GM12878 (cell line): Measurements from ENCODE around the gene FGD3. TPM values are rescaled to one million over a fixed set of nuclear protein-coding genes. Genes with fewer than 3 reads are reported as not detected.

Experiments used
- E2F8 ChIP-seq: fragments of 450-650 bp; IDR thresholded peaks from 2 replicates; pipeline ENCODE4 v1.6.1; 2018; ENCODE audit warnings: mild to moderate bottlenecking, low read depth, moderate library complexity; ENCODE audit not compliant: partially characterized antibody
- HSF1 ChIP-seq: fragments of 150-350 bp; IDR thresholded peaks from 2 replicates; pipeline ENCODE4 v1.6.1; 2014; ENCODE audit warnings: mild to moderate bottlenecking, low read depth, low read length
- MLLT1 ChIP-seq: fragments of 450-650 bp; IDR thresholded peaks from 2 replicates; pipeline ENCODE4 v1.6.1; 2016; ENCODE audit warnings: mild to moderate bottlenecking
- NKRF ChIP-seq: fragments of 450-650 bp; conservative IDR thresholded peaks from 2 replicates; pipeline ENCODE4 v1.6.1; 2017; ENCODE audit warnings: mild to moderate bottlenecking, moderate library complexity
- PRDM15 ChIP-seq: fragments of 450-650 bp; formaldehyde crosslinking; IDR thresholded peaks from 2 replicates; pipeline ENCODE4 v1.4.0; 2020; ENCODE audit warnings: mild to moderate bottlenecking, moderate library complexity
- USF1 ChIP-seq: IDR thresholded peaks from 2 replicates; pipeline ENCODE4 v1.6.1; 2011; ENCODE audit warnings: borderline replicate concordance, low read depth, mild to moderate bottlenecking, moderate library complexity, mixed read lengths, low read length; ENCODE audit not compliant: insufficient read depth; ENCODE audit errors: extremely low read length
- ZNF217 ChIP-seq: fragments of 450-650 bp; IDR thresholded peaks from 2 replicates; pipeline ENCODE4 v1.6.1; 2017; ENCODE audit warnings: antibody characterized with exemption, mild to moderate bottlenecking
- ZNF592 ChIP-seq: fragments of 450-650 bp; IDR thresholded peaks from 2 replicates; pipeline ENCODE4 v1.6.1; 2017; ENCODE audit warnings: mild to moderate bottlenecking, moderate library complexity
- ZNF622 ChIP-seq: fragments of 450-650 bp; IDR thresholded peaks from 2 replicates; pipeline ENCODE4 v1.6.1; 2017; ENCODE audit warnings: mild to moderate bottlenecking, inconsistent platforms
- polyA plus RNA-seq, 11 experiments: library from polyadenylated mRNA; depleted of rRNA in 4 of 11; unstranded in 6 of 11; stranded (reverse) in 5 of 11; fragments of >200 nt; fragmentation: Nextera tagmentation in 4 of 11; fragmentation: Illumina TruSeq in 1 of 11; extraction: Ambion mirVana in 4 of 11; extraction: Trizol in 1 of 11; gene quantifications; 1 replicate in 1 of 11; 2 replicates in 10 of 11; pipeline versions ENCODE4 v1.2.1 to v1.2.3, GENCODE V29; 2011 to 2016; ENCODE audit warnings: inconsistent platforms in 2 of 11, missing spikeins in 2 of 11, low read depth in 1 of 11
- total RNA-seq, 4 experiments: library from RNA; depleted of rRNA in 3 of 4; stranded (reverse); fragments of >200 nt in 3 of 4; fragmentation: Illumina TruSeq in 1 of 4; extraction: Trizol in 1 of 4; gene quantifications; 2 replicates each; pipeline versions ENCODE4 v1.2.1 to v1.2.3, GENCODE V29; 2013 to 2021

FGD3 gene
- total and polyA plus RNA-seq, 10 of the 15 experiments (the other 5 are each of a cell fraction or from before 2014, with no cell fraction given): 0.26 to 18.1 (median 12.4) TPM

GRCh38 chr9:92963831-92964606 lies 16.7 kb downstream of the FGD3 start (continued):
- no peak for TF ChIP-seq USF1
- no peak; the same call in 1 of the 2 replicates for TF ChIP-seq NKRF
- no peak for TF ChIP-seq ZNF592
- no peak for TF ChIP-seq HSF1
- TF ChIP-seq ZNF622: no peak
- TF ChIP-seq PRDM15 (CRISPR knock-in tag): no peak
- no peak for TF ChIP-seq ZNF217
- peak; percentile 63; the same call in 1 of the 2 replicates for TF ChIP-seq MLLT1
- TF ChIP-seq E2F8: no peak
